Spleen (tissue), 11 donors: ENCODE results near the gene RETREG1. TPM values are rescaled to one million over a fixed set of nuclear protein-coding genes. Genes with fewer than 3 reads are reported as not detected.
A peak's percentile ranks its signal among the peaks of the same experiment; 100 is the strongest.

Source experiments
- DNase-seq: peaks from one replicate; pipeline ENCODE4 v3.0.0-alpha.2; 2020
- H3K27ac ChIP-seq, 8 donors: fragments of 200-600 bp; sonication (generic) in 7 of 8; 1 replicate in 4 of 8; 2 replicates in 4 of 8; pipeline versions ENCODE4 v1.5.0 to v1.8.0; 2016 to 2021; ENCODE audit warnings: inconsistent platforms in 4 of 8, mild to moderate bottlenecking in 4 of 8, moderate library complexity in 1 of 8
- H3K27me3 ChIP-seq, 7 donors: fragments of 200-600 bp; sonication (generic) in 6 of 7; replicated peaks in 1 of 7; 1 replicate in 4 of 7; 2 replicates in 3 of 7; pipeline versions ENCODE4 v1.5.0 to v1.8.0; 2016 to 2021; ENCODE audit warnings: inconsistent platforms in 3 of 7, mild to moderate bottlenecking in 1 of 7
- H3K36me3 ChIP-seq, 6 donors: fragments of 200-600 bp; sonication (generic) in 5 of 6; 1 replicate in 4 of 6; 2 replicates in 2 of 6; pipeline versions ENCODE4 v1.5.0 to v1.8.0; 2016 to 2021; ENCODE audit warnings: inconsistent platforms in 2 of 6
- H3K4me1 ChIP-seq, 6 donors: fragments of 200-600 bp; sonication (generic) in 5 of 6; 1 replicate in 3 of 6; 2 replicates in 3 of 6; pipeline versions ENCODE4 v1.5.0 to v1.8.0; 2016 to 2021; ENCODE audit warnings: inconsistent platforms in 3 of 6
- H3K4me3 ChIP-seq, 8 donors: fragments of 200-600 bp; sonication (generic) in 7 of 8; 1 replicate in 4 of 8; 2 replicates in 4 of 8; pipeline versions ENCODE4 v1.5.0 to v1.8.0; 2016 to 2021; ENCODE audit warnings: inconsistent platforms in 4 of 8, mild to moderate bottlenecking in 4 of 8, moderate library complexity in 2 of 8
- H3K9me3 ChIP-seq, 8 donors: fragments of 200-600 bp; sonication (generic) in 7 of 8; 1 replicate in 4 of 8; 2 replicates in 4 of 8; pipeline versions ENCODE4 v1.5.0 to v1.8.0; 2016 to 2021; ENCODE audit warnings: inconsistent platforms in 4 of 8
- CTCF ChIP-seq, 11 experiments: fragments of 200-600 bp in 7 of 11; fragments of 450-650 bp in 4 of 11; sonication (generic) in 4 of 11; IDR thresholded peaks in 8 of 11; conservative IDR thresholded peaks in 3 of 11; 1 replicate in 7 of 11; 2 replicates in 4 of 11; pipeline versions ENCODE4 v1.4.0 to v1.8.0; 2016 to 2021; ENCODE audit warnings: antibody characterized with exemption in 11 of 11, inconsistent platforms in 4 of 11, mild to moderate bottlenecking in 1 of 11
- POLR2A ChIP-seq, 3 donors: fragments of 450-650 bp; IDR thresholded peaks; one replicate each; pipeline ENCODE4 v1.5.1; 2017; ENCODE audit warnings: antibody characterized with exemption in 3 of 3, mild to moderate bottlenecking in 1 of 3
- POLR2AphosphoS5 ChIP-seq, 3 donors: sonication (generic); formaldehyde crosslinking; IDR thresholded peaks; one replicate each; pipeline ENCODE4 v1.5.1; 2017; ENCODE audit warnings: antibody characterized with exemption in 3 of 3
- WGBS, 5 donors: extraction: QIAGEN DNeasy Blood & Tissue Kit in 3 of 5; methylation state at CpG; one replicate each; pipeline versions ENCODE4 v1.1.5 to v1.1.7; 2013 to 2018; 5-methylcytosine and 5-hydroxymethylcytosine counted together
- intact Hi-C: fragments of 100-400 bp; cut with DNase I; formaldehyde crosslinking; loops from one replicate; pipeline ENCODE4 v1.15.0; 2023; ENCODE audit warnings: low total_unique reads
- polyA plus RNA-seq, 3 donors: library from polyadenylated mRNA; stranded (reverse); fragments of 200-250 nt; gene quantifications; one replicate each; pipeline ENCODE4 v1.2.1, GENCODE V29; 2013
- total RNA-seq, 7 donors: library from RNA; depleted of rRNA in 3 of 7; stranded (reverse); fragments of >200 nt in 3 of 7; fragmentation: NEBNext Ultra II Directional in 4 of 7; extraction: Animal tissue kit (Norgen Biotek cat#: 25700) in 4 of 7; gene quantifications; one replicate each; pipeline versions ENCODE4 v1.1.0 to v1.2.1, GENCODE V29; 2016 to 2021
- donor health status: healthy with polysubstance abuse.
- donor health status: DM: no; HTN: no; CAD: no; lungs with moderate emphysema.
- donor health status: DM: no; HTN: no; CAD: no.
- donor health status: Bipolar disorder and iron deficiency.
- donor health status: healthy.
- donor health status: DM: no; HTN: no; CAD: no.
- donor health status: DM: yes; HTN: yes; CAD: no.

The RETREG1 gene
- total and polyA plus RNA-seq, 10 donors = 2.5 to 9.0 (median 5.1) TPM

GRCh38 chr5:16464231-16464630, 152.6 kb downstream of the RETREG1 start:
- no peaks in the 10 kb centered on the region for H3K27me3 ChIP-seq
- no peaks in the 10 kb centered on the region for H3K9me3 ChIP-seq
- peaks cover 42 to 84% (median 71%) of the 10 kb centered on the region in 6 donors for H3K4me1 ChIP-seq
- H3K36me3 ChIP-seq = peaks cover 0 to 45% (median 35%) of the 10 kb centered on the region in 6 donors
- 79 to 100% (median 95%) methylated on average over 1 of the region's 1 CpG for WGBS, 5 donors
- intact Hi-C loops = no loop called here
- DNase-seq = no peak
- peak overlapping the region in 7 of 8 donors; percentile 81 to 96 (median 87) for H3K4me3 ChIP-seq
- no peak for TF ChIP-seq POLR2A (IDR thresholded peaks at IDR 0.05)
- TF ChIP-seq CTCF (IDR thresholded peaks at IDR 0.05 in 8 of 11, conservative IDR thresholded peaks at IDR 0.05 in 3 of 11) = no peak
- no peak for TF ChIP-seq POLR2AphosphoS5 (IDR thresholded peaks at IDR 0.05)
- H3K27ac ChIP-seq = no peak overlapping the region

- H3K4me1 ChIP-seq = peaks cover 30 to 92% (median 69%) of the 10 kb centered on the region in 6 donors
- 84 to 100% (median 94%) methylated on average over 1 of the region's 1 CpG for whole genome bisulfite sequencing, 5 donors
- H3K27me3 ChIP-seq = no peaks in the 10 kb centered on the region
- H3K27ac ChIP-seq = no peak overlapping the region
- intact Hi-C loops = no loop called here
- no peaks in the 10 kb centered on the region for H3K9me3 ChIP-seq
- H3K4me3 ChIP-seq = no peak overlapping the region
- H3K36me3 ChIP-seq = peaks cover 0 to 69% (median 51%) of the 10 kb centered on the region in 6 donors
- TF ChIP-seq CTCF (IDR thresholded peaks at IDR 0.05 in 8 of 11, conservative IDR thresholded peaks at IDR 0.05 in 3 of 11) = no peak
- TF ChIP-seq POLR2A (IDR thresholded peaks at IDR 0.05) = no peak
- TF ChIP-seq POLR2AphosphoS5 (IDR thresholded peaks at IDR 0.05) = no peak
- DNase-seq = no peak
Measured at GRCh38 chr5:16461782-16462181, 155.0 kb downstream of the RETREG1 start.

- H3K4me3 ChIP-seq = no peak overlapping the region
- DNase-seq = no peak
- no peaks in the 10 kb centered on the region for H3K9me3 ChIP-seq
- no peak for TF ChIP-seq POLR2AphosphoS5 (IDR thresholded peaks at IDR 0.05)
- TF ChIP-seq CTCF (IDR thresholded peaks at IDR 0.05 in 8 of 11, conservative IDR thresholded peaks at IDR 0.05 in 3 of 11) = no peak
- no peak for TF ChIP-seq POLR2A (IDR thresholded peaks at IDR 0.05)
- WGBS, 5 donors = 89 to 98% (median 93%) methylated on average over 1 of the region's 1 CpG
- H3K36me3 ChIP-seq = peaks cover 0 to 77% (median 53%) of the 10 kb centered on the region in 6 donors
- intact Hi-C loops = no loop called here
- H3K4me1 ChIP-seq = peaks cover 29 to 92% (median 70%) of the 10 kb centered on the region in 6 donors
- H3K27me3 ChIP-seq = no peaks in the 10 kb centered on the region
- H3K27ac ChIP-seq = no peak overlapping the region
Measured at GRCh38 chr5:16461026-16461425, 155.8 kb downstream of the RETREG1 start.

- Histone ChIP-seq H3K27me3 (no peaks in the 10 kb centered on the region), H3K4me1 (peaks cover 31 to 100% (median 76%) of the 10 kb centered on the region in 6 donors), H3K36me3 (peaks cover 0 to 92% (median 60%) of the 10 kb centered on the region in 6 donors), H3K9me3 (no peaks in the 10 kb centered on the region), H3K27ac (no peak overlapping the region), H3K4me3 (no peak overlapping the region)
- intact Hi-C loops = loop anchor here (10.0 kb wide), 1 partner anchor 295 kb away; no protein-coding TSS in a partner anchor
- TF ChIP-seq CTCF (IDR thresholded peaks at IDR 0.05 in 8 of 11, conservative IDR thresholded peaks at IDR 0.05 in 3 of 11) (no peak), POLR2A (IDR thresholded peaks at IDR 0.05) (no peak), POLR2AphosphoS5 (IDR thresholded peaks at IDR 0.05) (no peak)
- DNase-seq = no peak
Measured at GRCh38 chr5:16459451-16459850, 157.3 kb downstream of the RETREG1 start.
